Dermis microvascular lymphatic vessel endothelial cell (primary cell): Measurements from ENCODE around the gene ZNF821. TPM values are rescaled to one million over a fixed set of nuclear protein-coding genes. Genes with fewer than 3 reads are reported as not detected.
A peak's percentile ranks its signal among the peaks of the same experiment; 100 is the strongest.
"Not testable (repeated sequence)": the region's sequence is repeated elsewhere in the genome, so short reads cannot be mapped to it uniquely, and the experiment has no call there.

Experiments used
- DNase-seq, 2 donors: peaks; one replicate each; pipeline versions ENCODE4 v3.0.0 to v3.0.0-alpha.2; 2010; ENCODE audit warnings: low read depth in 2 of 2
- total RNA-seq: library from RNA; depleted of rRNA; stranded (reverse); fragments of >200 nt; gene quantifications from 2 replicates; pipeline ENCODE4 v1.2.1, GENCODE V29; 2014

ZNF821 gene, protein sequence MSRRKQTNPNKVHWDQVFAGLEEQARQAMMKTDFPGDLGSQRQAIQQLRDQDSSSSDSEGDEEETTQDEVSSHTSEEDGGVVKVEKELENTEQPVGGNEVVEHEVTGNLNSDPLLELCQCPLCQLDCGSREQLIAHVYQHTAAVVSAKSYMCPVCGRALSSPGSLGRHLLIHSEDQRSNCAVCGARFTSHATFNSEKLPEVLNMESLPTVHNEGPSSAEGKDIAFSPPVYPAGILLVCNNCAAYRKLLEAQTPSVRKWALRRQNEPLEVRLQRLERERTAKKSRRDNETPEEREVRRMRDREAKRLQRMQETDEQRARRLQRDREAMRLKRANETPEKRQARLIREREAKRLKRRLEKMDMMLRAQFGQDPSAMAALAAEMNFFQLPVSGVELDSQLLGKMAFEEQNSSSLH
- total RNA-seq: 5.3 and 6.8 TPM in 2 replicates

DNA sequence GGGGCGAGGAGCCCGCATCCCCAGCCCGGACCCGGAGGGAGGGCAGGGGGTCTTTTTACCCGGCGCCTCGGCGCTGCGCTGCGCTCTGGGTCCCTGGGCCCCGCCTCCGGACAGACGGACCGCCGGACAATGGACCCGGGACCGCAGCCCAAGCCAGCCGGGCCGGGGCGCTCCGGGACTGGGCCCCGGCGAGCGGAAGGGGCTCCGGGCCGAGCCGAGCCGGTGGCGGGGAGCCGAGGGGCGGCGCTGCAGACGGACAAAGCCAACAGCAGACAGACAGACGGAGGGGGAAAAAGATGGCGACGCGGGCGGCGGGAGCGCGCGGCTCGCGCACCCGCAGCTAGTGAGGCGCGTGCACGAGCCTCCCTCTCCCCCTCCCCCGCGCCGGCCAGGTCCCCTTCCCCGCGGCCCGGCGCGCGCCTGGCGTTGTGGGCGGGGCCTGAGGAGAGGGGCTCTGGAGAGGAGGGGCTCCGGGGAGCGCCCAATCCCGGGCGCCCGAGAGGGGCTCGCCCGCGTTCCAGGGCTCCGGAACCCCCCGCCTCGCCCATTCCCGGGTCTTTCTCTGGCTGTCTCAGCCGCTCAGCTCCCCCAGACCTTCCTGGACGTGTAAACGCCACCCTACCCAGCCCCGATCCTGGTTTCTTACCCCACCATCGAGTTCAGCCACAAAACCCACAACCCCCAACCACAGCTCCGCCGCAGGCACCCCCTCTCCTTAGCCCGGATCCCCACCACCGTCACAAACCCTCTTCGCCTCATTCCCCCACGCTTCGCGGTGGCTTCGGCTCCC, at the start of gene ZNF821:
ZNF821 (minus strand) TSS at position 334 of the 790 bp plus-strand sequence. CDS start 4,236 bp downstream, outside the sequence.
- DNase-seq: peak; percentile 40 to 87

GRCh38 chr16:71933017-71933416, 49.0 kb upstream of the ZNF821 start:
- DNase-seq: no peak

- no peak for DNase-seq
These were observed 47.6 kb upstream of the ZNF821 start for GRCh38 chr16:71931599-71931998.

GRCh38 chr16:71931001-71931400, 47.0 kb upstream of the ZNF821 start:
- DNase-seq: no peak

- DNase-seq: no peak
These were observed 46.1 kb upstream of the ZNF821 start for GRCh38 chr16:71930013-71930563.

DNA sequence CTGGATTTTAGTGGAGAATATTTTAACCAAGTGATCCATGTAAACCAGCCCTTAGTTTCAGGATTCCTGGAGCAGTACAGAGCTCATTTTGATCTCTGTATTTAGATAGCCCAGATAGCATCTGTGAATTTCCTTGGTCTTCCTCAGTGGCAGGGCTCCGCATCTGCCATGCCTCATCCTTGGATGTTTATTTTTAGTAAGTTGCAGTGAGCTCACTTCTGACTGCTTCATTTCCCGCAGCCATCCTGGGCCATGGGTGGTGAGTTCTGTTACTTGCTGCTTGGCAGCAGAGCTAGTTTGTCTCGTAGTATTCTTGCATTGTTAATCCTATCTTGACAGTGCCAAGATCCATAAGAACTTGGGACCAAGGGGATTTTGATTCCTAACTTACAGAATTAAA, 45.1 kb upstream of the ZNF821 start:
- DNase-seq: peak in 1 of 2 donors; percentile 71

DNA sequence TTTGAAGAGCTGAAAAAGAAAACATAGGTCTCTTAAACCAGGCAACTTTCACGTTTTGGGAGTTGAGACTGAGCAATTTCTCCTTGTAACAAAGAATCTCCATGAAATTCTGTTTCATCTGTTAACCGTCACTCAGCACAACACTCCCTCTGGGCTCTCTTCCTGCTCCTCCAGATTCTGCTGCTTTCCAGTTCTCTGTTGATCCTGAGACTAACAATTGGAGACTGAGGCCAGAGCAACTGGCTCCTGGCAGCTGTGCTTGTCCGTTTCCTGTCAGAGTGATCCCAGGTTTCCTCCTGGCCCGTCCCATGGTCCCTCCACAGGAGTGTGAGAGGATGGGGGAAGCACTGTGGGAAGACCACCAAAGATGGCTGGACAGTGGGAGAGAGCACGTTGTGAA, 43.8 kb upstream of the ZNF821 start:
- peak in 1 of 2 donors; percentile 60 for DNase-seq

- DNase-seq: peak in 1 of 2 donors; percentile 89
These were observed 43.4 kb upstream of the ZNF821 start for GRCh38 chr16:71927383-71927782.

GRCh38 chr16:71924710-71925109, 40.7 kb upstream of the ZNF821 start:
- DNase-seq: peak in 1 of 2 donors; percentile 44

DNA sequence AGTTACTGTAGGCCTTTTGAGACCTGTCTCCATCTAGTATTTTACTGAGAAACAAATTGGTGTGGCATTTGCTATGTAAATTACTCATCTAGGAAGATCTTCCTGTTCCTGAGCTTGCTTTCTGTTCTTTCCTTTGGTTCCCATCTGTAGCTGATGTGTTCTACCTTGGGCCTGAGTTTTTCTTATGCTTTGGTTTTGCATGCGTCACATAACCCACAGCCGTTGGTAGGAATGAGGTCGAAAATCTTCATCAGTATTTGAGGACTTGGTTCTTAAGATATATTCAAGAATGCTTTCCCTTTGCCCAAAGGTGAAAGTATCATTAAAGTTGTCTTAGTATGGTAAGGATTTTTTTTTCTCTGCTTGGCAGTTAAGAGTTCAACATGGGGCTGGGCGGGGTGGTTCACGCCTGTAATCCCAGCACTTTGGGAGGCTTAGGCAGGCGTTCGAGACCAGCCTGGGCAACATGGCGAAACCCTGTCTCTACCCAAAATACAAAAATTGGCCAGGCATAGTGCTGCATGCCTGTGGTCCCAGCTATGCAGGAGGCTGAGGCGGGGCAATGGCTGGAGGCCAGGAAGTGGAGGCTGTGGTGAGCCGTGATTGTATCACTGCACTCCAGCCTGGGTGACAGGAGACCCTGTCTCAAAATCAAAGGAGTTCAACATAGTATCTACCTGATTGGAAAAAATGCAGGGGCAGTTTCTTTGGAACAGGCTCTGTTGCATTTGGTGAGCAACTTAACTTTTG, 40.1 kb upstream of the ZNF821 start:
- no peak for DNase-seq

- no peak for DNase-seq
These were observed 36.7 kb upstream of the ZNF821 start for GRCh38 chr16:71920658-71921057.

- DNase-seq: no peak
These were observed 35.1 kb upstream of the ZNF821 start for GRCh38 chr16:71919035-71919434.

- DNase-seq: no peak
These were observed 33.9 kb upstream of the ZNF821 start for GRCh38 chr16:71917900-71918299.

DNA sequence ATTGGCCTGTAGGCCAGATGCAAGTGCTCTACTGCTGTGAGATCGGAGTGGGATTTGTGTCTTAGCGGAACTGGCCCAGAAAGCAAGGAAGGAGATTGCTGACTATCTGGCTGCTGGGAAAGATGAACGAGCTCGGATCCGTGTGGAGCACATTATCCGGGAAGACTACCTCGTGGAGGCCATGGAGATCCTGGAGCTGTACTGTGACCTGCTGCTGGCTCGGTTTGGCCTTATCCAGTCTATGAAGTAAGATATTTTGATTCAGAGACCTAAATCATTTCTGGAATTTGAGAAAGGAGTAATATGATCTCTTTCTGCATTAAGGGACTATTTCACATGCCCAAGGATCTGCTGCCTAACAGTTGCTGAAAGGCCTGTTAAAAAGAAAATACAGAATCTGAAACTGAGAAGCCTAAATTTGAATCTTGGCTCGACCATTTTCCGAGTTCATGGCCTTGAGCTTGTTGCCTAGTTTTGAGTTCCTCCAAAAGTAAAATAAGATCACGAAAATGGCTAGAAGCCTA, 32.5 kb upstream of the ZNF821 start:
- no peak for DNase-seq

- DNase-seq: peak; percentile 44 to 85
These were observed 31.4 kb upstream of the ZNF821 start for GRCh38 chr16:71915350-71915749.

DNA sequence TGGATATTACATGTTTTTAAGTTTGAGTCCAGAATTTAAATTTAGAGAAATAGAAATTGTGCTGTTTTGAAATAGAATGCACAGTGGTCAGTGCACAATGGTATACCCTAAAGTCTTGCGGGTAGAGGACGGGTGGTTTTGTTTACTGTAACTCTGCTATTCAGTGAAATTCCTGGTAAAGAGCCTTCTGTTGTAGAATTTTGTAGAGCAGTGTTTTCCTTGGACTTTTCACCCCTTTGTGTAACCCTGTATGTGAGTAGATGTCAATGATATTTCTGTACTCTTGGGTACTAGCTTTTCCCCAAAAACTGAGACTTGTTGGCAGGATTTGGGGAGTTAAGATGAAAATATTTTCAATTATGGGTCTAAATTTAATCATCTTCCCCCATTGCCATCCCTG, 30.8 kb upstream of the ZNF821 start:
- no peak for DNase-seq

- no peak for DNase-seq
These were observed 28.7 kb upstream of the ZNF821 start for GRCh38 chr16:71912534-71913275.

- DNase-seq: no peak
These were observed 27.1 kb upstream of the ZNF821 start for GRCh38 chr16:71911121-71911520.

DNA sequence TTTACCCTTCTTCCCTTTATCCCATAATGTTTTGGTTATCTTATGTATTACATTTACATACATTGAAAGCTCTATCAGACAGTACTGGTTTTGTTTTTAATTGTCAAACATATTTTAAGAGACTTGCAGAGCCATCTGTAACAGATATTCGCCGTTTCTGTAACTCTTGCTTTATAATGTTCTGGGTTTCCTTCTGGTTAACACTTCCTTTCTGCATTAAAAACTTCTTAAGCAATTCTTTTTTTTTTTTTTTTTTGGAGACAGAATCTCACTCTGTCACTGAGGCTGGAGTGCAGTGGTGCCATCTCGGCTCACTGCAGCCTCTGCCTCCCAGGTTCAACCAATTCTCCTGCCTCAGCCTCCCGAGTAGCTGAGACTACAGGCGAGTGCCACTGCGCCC, 21.8 kb upstream of the ZNF821 start:
- not testable (repeated sequence) for DNase-seq

- DNase-seq: no peak
These were observed 20.3 kb upstream of the ZNF821 start for GRCh38 chr16:71904239-71904638.

DNA sequence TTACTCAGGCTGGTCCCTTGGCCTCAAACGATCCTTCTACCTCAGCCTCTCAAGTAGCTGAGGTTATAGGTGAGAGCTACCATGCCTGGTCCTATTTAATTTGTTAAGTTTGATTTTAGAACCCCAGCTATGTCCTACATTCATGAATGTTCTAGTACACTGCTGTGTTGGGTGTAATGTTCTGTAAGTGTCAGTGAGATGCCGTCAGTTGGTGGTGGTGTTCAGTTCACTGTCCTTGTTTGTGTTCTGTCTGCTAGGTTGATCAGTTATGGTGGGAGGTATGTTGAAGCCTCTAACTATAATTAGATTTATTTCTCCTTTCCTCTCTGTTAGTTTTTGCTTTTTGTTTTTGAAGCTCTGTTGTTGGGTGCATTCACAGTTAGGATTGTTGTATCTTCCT, 19.6 kb upstream of the ZNF821 start:
- no peak for DNase-seq
